DND-41 (cell line): ENCODE data around the gene TMEM131L.
A peak's percentile ranks its signal among the peaks of the same experiment; 100 is the strongest.

ENCODE experiments used
- ATAC-seq: fragments of 200-7000 bp; cut with Tn5 transposase; 3 replicates; pipeline ENCODE4 v1.9.1; 2021; ENCODE audit warnings: low read depth; ENCODE audit not compliant: insufficient read depth
- DNase-seq: peaks from one replicate; pipeline ENCODE4 v3.0.0-alpha.2; 2020
- H2AFZ ChIP-seq: 2 replicates; pipeline ENCODE4 v1.6.0; 2012; ENCODE audit warnings: low read depth, low read length
- H3K27ac ChIP-seq: 2 replicates; pipeline ENCODE4 v1.5.1; 2012; ENCODE audit warnings: low read length, inconsistent platforms
- H3K27me3 ChIP-seq: fragments of 200-600 bp; sonication (generic); 2 replicates; pipeline ENCODE4 v1.6.0; 2012; ENCODE audit warnings: low read length, mild to moderate bottlenecking, inconsistent platforms; ENCODE audit not compliant: insufficient read depth, poor library complexity
- H3K36me3 ChIP-seq: 2 replicates; pipeline ENCODE4 v1.5.1; 2012; ENCODE audit warnings: low read length, inconsistent platforms; ENCODE audit not compliant: insufficient read depth
- H3K4me1 ChIP-seq: 2 replicates; pipeline ENCODE4 v1.5.1; 2012; ENCODE audit warnings: mild to moderate bottlenecking, low read length; ENCODE audit not compliant: insufficient read depth
- H3K4me2 ChIP-seq: 2 replicates; pipeline ENCODE4 v1.6.0; 2012; ENCODE audit warnings: mild to moderate bottlenecking, moderate library complexity, low read length, inconsistent platforms; ENCODE audit not compliant: insufficient read depth
- H3K4me3 ChIP-seq, 2 experiments: fragments of 200-600 bp in 1 of 2; shearing (Covaris generic) in 1 of 2; 2 replicates each; pipeline ENCODE4 v1.5.1; 2012 to 2016; ENCODE audit warnings: inconsistent platforms in 2 of 2, low read length in 2 of 2, mild to moderate bottlenecking in 2 of 2, low read depth in 1 of 2, moderate library complexity in 1 of 2
- H3K79me2 ChIP-seq: 2 replicates; pipeline ENCODE4 v1.6.0; 2012; ENCODE audit warnings: low read length, inconsistent platforms; ENCODE audit not compliant: insufficient read depth
- H3K9ac ChIP-seq: 2 replicates; pipeline ENCODE4 v1.6.0; 2012; ENCODE audit warnings: low read depth, mild to moderate bottlenecking, inconsistent platforms, low read length, moderate library complexity
- H3K9me3 ChIP-seq: 2 replicates; pipeline ENCODE4 v1.5.1; 2012; ENCODE audit warnings: low read length, moderate library complexity, mild to moderate bottlenecking, inconsistent platforms; ENCODE audit not compliant: insufficient read depth, severe bottlenecking
- H4K20me1 ChIP-seq: 2 replicates; pipeline ENCODE4 v1.6.0; 2012; ENCODE audit warnings: low read length; ENCODE audit not compliant: insufficient read depth
- CTCF ChIP-seq: IDR thresholded peaks from 2 replicates; pipeline ENCODE4 v1.5.1; 2012; ENCODE audit warnings: borderline replicate concordance, low read length, moderate library complexity, mild to moderate bottlenecking; ENCODE audit not compliant: poor library complexity, severe bottlenecking; ENCODE audit errors: extremely low read depth
- EZH2 ChIP-seq: IDR thresholded peaks from 3 replicates; pipeline ENCODE4 v1.6.1; 2012; ENCODE audit warnings: borderline replicate concordance, low read depth, mild to moderate bottlenecking, moderate library complexity, low read length, inconsistent platforms; ENCODE audit not compliant: severe bottlenecking

TMEM131L gene

DNA sequence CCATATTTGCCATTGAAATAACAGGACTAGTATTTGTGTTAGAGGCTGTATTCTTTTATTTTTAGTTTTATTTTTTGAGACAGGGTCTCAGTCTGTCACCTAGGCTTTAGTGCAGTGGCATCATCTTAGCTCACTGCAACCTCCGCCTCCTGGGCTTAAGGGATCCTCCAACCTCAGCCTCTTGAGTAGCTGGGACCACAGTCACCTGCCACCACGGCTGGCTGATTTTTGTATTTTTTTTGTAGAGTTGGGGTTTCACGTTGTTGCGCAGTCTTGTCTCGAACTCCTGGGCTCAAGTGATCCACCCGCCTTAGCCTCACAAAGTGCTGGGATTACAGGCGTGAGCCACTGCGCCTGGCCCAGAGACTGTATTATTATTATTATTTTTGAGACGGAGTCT is 15.3 kb downstream of the TMEM131L start:
- Histone ChIP-seq H3K9me3 (no peaks in the 10 kb centered on the region), H3K79me2 (peaks cover 98% of the 10 kb centered on the region), H3K4me2 (no peak overlapping the region), H3K4me3 (no peak overlapping the region), H4K20me1 (peaks cover 82% of the 10 kb centered on the region), H3K27me3 (no peaks in the 10 kb centered on the region), H3K4me1 (peaks cover 87% of the 10 kb centered on the region), H3K27ac (no peak overlapping the region; the same call in 1 of the 2 replicates), H3K36me3 (peaks cover 89% of the 10 kb centered on the region), H3K9ac (no peak overlapping the region), H2AFZ (no peak overlapping the region)
- ATAC-seq (no peak), DNase-seq (no peak)
- no peak for TF ChIP-seq CTCF
- TF ChIP-seq EZH2, result no peak

- Histone ChIP-seq H3K79me2 (peaks cover 98% of the 10 kb centered on the region), H3K9ac (no peak overlapping the region)
Measured at GRCh38 chr4:153483432-153484418, 17.6 kb downstream of the TMEM131L start.

GRCh38 chr4:153485359-153485758 is 19.2 kb downstream of the TMEM131L start:
- Histone ChIP-seq H4K20me1 (peaks cover 89% of the 10 kb centered on the region), H3K27ac (no peak overlapping the region; the same call in 1 of the 2 replicates)
- DNase-seq, result no peak

More at GRCh38 chr4:153483432-153484418, 17.6 kb downstream of the TMEM131L start:
- no peak overlapping the region for H2AFZ ChIP-seq
- H3K4me1 ChIP-seq, result peaks cover 87% of the 10 kb centered on the region
- H3K36me3 ChIP-seq, result peaks cover 89% of the 10 kb centered on the region
- ATAC-seq (no peak), DNase-seq (no peak)
- H3K9me3 ChIP-seq, result no peaks in the 10 kb centered on the region
- TF ChIP-seq EZH2, result no peak
- no peak for TF ChIP-seq CTCF
- peak overlapping the region; percentile 23; the same call in 1 of the 2 replicates for H3K4me2 ChIP-seq
- H4K20me1 ChIP-seq, result peaks cover 83% of the 10 kb centered on the region
- H3K27ac ChIP-seq, result peak overlapping the region; percentile 57
- no peaks in the 10 kb centered on the region for H3K27me3 ChIP-seq
- no peak overlapping the region for H3K4me3 ChIP-seq

More at GRCh38 chr4:153485359-153485758, 19.2 kb downstream of the TMEM131L start:
- Histone ChIP-seq H3K4me2 (peak overlapping the region; percentile 13; the same call in 1 of the 2 replicates), H3K27me3 (no peaks in the 10 kb centered on the region), H3K36me3 (peaks cover 91% of the 10 kb centered on the region), H3K4me3 (no peak overlapping the region), H3K9me3 (no peaks in the 10 kb centered on the region), H3K79me2 (peaks cover 99% of the 10 kb centered on the region), H2AFZ (no peak overlapping the region), H3K9ac (no peak overlapping the region), H3K4me1 (peaks cover 92% of the 10 kb centered on the region)
- ATAC-seq, result no peak
- no peak for TF ChIP-seq CTCF
- no peak for TF ChIP-seq EZH2
